Activated CD4-positive, alpha-beta T cell treated with anti-CD3 and anti-CD28 coated beads for 36 hours (primary cell): Measurements from ENCODE around the gene PIM3. TPM values are rescaled to one million over a fixed set of nuclear protein-coding genes. Genes with fewer than 3 reads are reported as not detected.

Experiments
- ATAC-seq: fragments of 200-7000 bp; cut with Tn5 transposase; one replicate; pipeline ENCODE4 v1.10.0; 2021; ENCODE audit warnings: mild to moderate bottlenecking, moderate library complexity
- CTCF ChIA-PET: fragments of 350-600 bp; sonication (Branson Sonifier 250); formaldehyde crosslinking; loops from one replicate; lab custom pipeline; 2021; ENCODE audit warnings: antibody characterized with exemption; lab: Charles Lee
- POLR2A ChIA-PET: fragments of 350-600 bp; sonication (Branson Sonifier 250); formaldehyde crosslinking; loops from one replicate; lab custom pipeline; 2021; ENCODE audit warnings: antibody characterized with exemption, inconsistent platforms; lab: Charles Lee
- DNase-seq: peaks from one replicate; pipeline ENCODE4 v3.0.0-alpha.2; 2020
- H3K27ac Mint-ChIP-seq: one replicate; pipeline ENCODE4 v1.8.0; 2021; ENCODE audit warnings: mixed read lengths
- H3K27me3 Mint-ChIP-seq: one replicate; pipeline ENCODE4 v1.8.0; 2021; ENCODE audit warnings: mixed read lengths
- H3K36me3 Mint-ChIP-seq: one replicate; pipeline ENCODE4 v1.8.0; 2021; ENCODE audit warnings: low read depth, mixed read lengths
- H3K4me1 Mint-ChIP-seq: one replicate; pipeline ENCODE4 v1.8.0; 2021; ENCODE audit warnings: mixed read lengths
- H3K4me3 Mint-ChIP-seq: one replicate; pipeline ENCODE4 v1.8.0; 2021; ENCODE audit warnings: mild to moderate bottlenecking, moderate library complexity, mixed read lengths
- H3K9me3 Mint-ChIP-seq: one replicate; pipeline ENCODE4 v1.8.0; 2021; ENCODE audit warnings: low read depth, mixed read lengths
- intact Hi-C, 2 experiments: fragments of 100-400 bp; cut with DNase I in 1 of 2; cut with micrococcal nuclease in 1 of 2; formaldehyde crosslinking; loops; one replicate each; pipeline versions ENCODE4 v1.14.2 to v1.15.1; 2022 to 2024; cut with DNase I, micrococcal nuclease
- total RNA-seq, 2 experiments: library from RNA; stranded (reverse); gene quantifications; one replicate each; pipeline ENCODE4 v1.2.3, GENCODE V29; 2021

PIM3 gene
- total RNA-seq, 2 experiments from 2014 or later, result 127 to 165 TPM

GRCh38 chr22:49970528-49971231 lies 10.1 kb downstream of the PIM3 start:
- Mint-ChIP-seq H3K4me3 (no peak overlapping the region), H3K27me3 (no peaks in the 10 kb centered on the region), H3K4me1 (peaks cover 38% of the 10 kb centered on the region), H3K9me3 (peaks cover 4% of the 10 kb centered on the region), H3K36me3 (peaks cover 6% of the 10 kb centered on the region), H3K27ac (peak overlapping the region; percentile 93)
- ChIA-PET CTCF (interaction anchor here (0.7 to 1.3 kb wide), 2 partner anchors 38 to 60 kb away, joined by 3 to 4 read pairs; no protein-coding TSS in a partner anchor), POLR2A (interaction anchor here (0.5 to 2.5 kb wide), 4 partner anchors 8 to 650 kb away, joined by 3 to 21 read pairs (median 3); no protein-coding TSS in a partner anchor)
- ATAC-seq (peak; percentile 87), DNase-seq (peak; percentile 99)
- intact Hi-C loops, result loop anchor here (2.0 to 5.0 kb wide), 5 partner anchors 34 to 220 kb away; partner anchors contain the start of gene ZBED4 (in 1 of the 2)

DNA sequence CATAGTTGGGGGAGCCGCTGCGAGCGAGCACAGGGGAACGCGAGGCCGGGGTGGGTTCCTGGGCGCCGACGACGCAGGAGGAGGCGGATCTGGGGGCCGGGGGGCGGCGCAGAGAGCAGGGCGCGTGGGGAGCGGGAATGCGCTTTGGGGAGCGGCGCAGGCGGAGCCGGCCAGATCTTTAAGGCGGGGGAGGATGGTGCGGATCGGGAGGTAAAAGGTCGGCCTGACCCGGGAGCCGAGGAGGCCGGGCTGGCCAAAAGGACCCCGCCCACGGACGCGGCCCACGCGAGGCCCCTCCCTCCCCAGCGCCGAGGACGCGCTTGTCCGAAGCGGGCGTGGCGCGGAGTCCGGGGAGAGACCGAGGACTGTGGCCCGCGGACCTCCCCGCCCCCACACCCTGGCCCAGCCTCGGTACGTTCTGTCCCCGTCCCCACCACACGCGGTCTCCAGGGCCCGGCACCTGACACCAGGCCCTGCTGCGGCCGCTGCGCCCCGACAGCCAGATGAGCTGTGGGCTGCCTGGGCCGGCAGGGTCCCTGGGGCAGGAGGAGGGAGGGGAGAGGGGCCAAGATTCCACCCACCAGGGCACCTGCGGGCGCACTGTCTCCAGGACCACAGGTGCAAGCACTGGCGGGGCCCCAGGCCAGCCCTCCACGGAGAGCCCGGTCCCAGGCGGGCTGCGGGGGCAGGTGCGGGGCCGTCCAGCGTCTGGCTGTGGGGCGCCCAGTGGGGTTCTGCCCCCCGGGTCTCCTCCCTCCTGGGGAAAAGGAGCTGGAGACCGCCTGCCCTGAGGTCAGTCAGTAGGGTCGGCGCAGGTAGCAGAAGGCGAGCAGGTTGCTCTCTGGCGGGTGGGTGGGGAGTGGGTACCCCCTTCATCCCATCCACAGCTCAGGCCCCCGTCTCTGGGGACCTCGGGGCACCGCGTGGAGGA lies 10.9 kb downstream of the PIM3 start:
- Mint-ChIP-seq H3K9me3 (peaks cover 4% of the 10 kb centered on the region), H3K4me1 (peaks cover 38% of the 10 kb centered on the region), H3K27ac (peak overlapping the region; percentile 93), H3K4me3 (no peak overlapping the region), H3K36me3 (peaks cover 6% of the 10 kb centered on the region), H3K27me3 (no peaks in the 10 kb centered on the region)
- ATAC-seq (peak; percentile 49), DNase-seq (peak; percentile 90)
- intact Hi-C loops, result loop anchor here (2.0 to 5.0 kb wide), 5 partner anchors 35 to 219 kb away; partner anchors contain the start of gene ZBED4 (in 1 of the 2)
- POLR2A ChIA-PET, result interaction anchor here (0.6 to 2.5 kb wide), 6 partner anchors 9 to 649 kb away, joined by 3 to 21 read pairs (median 4); no protein-coding TSS in a partner anchor
- CTCF ChIA-PET, result interaction anchor here (0.6 to 1.3 kb wide), 4 partner anchors 10 to 59 kb away, joined by 3 to 5 read pairs (median 4); no protein-coding TSS in a partner anchor

DNA sequence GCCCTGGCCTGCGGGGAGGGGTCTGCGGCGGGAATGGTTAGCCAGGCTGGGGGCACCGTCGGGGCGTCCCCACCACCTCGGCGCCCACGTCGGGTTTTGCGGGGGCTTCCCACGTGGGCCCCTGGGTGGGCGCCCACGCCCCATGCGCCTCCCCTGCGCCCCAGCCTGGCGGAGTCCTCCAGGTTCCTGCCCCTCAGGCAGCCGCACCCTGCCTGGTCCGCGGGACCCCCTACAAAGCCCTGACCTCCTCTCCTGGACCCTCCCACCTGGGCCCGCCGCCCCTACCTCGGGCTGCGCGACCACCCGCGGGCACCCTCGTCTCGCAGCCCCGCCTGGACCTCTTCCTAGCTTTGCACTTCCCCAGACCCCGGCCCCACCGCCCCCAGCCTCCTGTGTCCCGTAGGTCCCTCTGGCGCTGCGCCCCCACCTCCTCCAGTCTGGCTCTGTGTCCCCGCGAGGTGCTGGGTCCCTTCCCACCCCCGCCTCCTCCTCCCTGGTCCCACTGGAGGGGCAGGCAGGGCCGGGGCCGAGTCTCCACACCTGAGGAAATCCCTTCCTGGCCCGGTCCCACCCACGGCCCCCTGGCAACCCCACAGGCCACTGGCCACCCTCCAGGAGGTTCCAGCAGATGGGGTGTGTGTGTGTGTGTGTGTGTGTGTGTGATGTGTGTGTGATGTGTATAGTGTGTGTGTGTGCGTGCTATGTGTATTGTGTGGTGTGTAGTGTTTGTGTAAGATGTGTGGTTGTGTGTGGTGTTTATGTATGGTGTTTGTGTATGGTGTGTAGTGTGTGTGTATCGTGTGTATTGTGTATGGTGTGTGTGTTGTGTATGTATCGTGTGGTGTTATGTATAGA lies 11.8 kb downstream of the PIM3 start:
- H3K27ac Mint-ChIP-seq, result no peak overlapping the region
- H3K9me3 Mint-ChIP-seq, result peaks cover 4% of the 10 kb centered on the region
- CTCF ChIA-PET, result interaction anchor here (0.6 to 0.8 kb wide), 2 partner anchors 11 to 42 kb away, joined by 3 to 5 read pairs; no protein-coding TSS in a partner anchor
- peaks cover 38% of the 10 kb centered on the region for H3K4me1 Mint-ChIP-seq
- no peak for ATAC-seq
- DNase-seq, result peak; percentile 62
- intact Hi-C loops, result loop anchor here in 1 of 2 experiments (5.0 kb wide), 1 partner anchor 205 kb away; no protein-coding TSS in a partner anchor
- no peaks in the 10 kb centered on the region for H3K27me3 Mint-ChIP-seq
- H3K4me3 Mint-ChIP-seq, result no peak overlapping the region
- POLR2A ChIA-PET, result interaction anchor here (0.6 to 2.5 kb wide), 4 partner anchors 10 to 120 kb away, joined by 4 to 21 read pairs (median 6); no protein-coding TSS in a partner anchor
- peaks cover 9% of the 10 kb centered on the region for H3K36me3 Mint-ChIP-seq

DNA sequence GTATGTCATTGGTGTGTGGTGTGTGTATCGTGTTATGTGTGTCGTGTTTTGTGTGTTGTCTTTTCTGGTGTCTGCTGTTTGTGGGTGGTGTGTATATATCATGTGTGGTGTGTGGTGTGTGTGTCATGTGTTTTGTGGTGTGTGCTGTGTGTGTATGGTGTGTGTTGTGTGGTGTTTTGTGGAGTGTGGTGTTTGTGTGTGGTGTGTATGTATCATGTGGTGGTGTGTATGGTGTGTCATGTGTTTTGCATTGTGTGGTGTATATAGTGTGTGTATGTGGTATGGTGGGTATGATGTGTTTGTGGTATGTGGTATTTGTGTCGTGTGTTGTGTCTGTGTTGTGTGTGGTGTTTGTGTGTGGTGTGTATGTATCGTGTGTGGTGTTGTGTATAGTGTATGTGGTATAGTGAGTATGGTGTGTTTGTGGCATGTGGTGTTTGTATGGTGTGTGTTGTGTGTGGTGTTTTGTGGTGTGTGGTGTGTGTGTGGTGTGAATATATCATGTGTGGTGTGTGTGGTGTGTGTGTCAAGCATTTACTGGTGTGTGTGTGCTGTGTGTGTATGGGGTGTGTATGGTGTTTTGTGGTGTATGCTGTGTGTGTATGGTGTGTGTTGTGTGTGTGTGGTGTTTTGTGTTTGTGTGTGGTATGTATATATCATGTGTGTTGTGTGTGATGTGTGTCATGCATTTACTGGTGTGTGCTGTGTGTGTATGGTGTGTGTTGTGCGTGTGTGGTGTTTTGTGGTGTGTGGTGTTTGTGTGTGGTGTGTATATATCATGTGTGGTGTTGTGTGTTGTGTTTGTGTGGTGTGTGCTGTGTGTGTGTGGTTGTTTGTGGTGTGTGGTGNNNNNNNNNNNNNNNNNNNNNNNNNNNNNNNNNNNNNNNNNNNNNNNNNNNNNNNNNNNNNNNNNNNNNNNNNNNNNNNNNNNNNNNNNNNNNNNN lies 12.7 kb downstream of the PIM3 start:
- Mint-ChIP-seq H3K4me1 (peaks cover 37% of the 10 kb centered on the region), H3K27ac (no peak overlapping the region), H3K27me3 (no peaks in the 10 kb centered on the region), H3K9me3 (peaks cover 4% of the 10 kb centered on the region), H3K36me3 (peaks cover 13% of the 10 kb centered on the region), H3K4me3 (no peak overlapping the region)
- intact Hi-C loops, result loop anchor here in 1 of 2 experiments (5.0 kb wide), 1 partner anchor 206 kb away; no protein-coding TSS in a partner anchor
- ATAC-seq, result no peak
- DNase-seq, result peak; percentile 21
- POLR2A ChIA-PET, result no interaction called here
- CTCF ChIA-PET, result no interaction called here

GRCh38 chr22:49975543-49976389 lies 15.2 kb downstream of the PIM3 start:
- Mint-ChIP-seq H3K4me1 (peaks cover 40% of the 10 kb centered on the region), H3K9me3 (peaks cover 15% of the 10 kb centered on the region), H3K27ac (peak overlapping the region; percentile 95), H3K36me3 (peaks cover 34% of the 10 kb centered on the region), H3K4me3 (peak overlapping the region; percentile 60), H3K27me3 (no peaks in the 10 kb centered on the region)
- intact Hi-C loops, result loop anchor here (2.0 to 5.0 kb wide), 5 partner anchors 13 to 557 kb away; partner anchors contain the start of gene TYMP (in 1 of the 2)
- DNase-seq (peak; percentile 82), ATAC-seq (peak; percentile 54)
- POLR2A ChIA-PET, result interaction anchor here (0.7 to 1.1 kb wide), 4 partner anchors 40 to 50 kb away, joined by 3 to 5 read pairs (median 3); no protein-coding TSS in a partner anchor
- CTCF ChIA-PET, result interaction anchor here (0.6 to 2.8 kb wide), 9 partner anchors 8 to 552 kb away, joined by 3 to 9 read pairs (median 3); no protein-coding TSS in a partner anchor

DNA sequence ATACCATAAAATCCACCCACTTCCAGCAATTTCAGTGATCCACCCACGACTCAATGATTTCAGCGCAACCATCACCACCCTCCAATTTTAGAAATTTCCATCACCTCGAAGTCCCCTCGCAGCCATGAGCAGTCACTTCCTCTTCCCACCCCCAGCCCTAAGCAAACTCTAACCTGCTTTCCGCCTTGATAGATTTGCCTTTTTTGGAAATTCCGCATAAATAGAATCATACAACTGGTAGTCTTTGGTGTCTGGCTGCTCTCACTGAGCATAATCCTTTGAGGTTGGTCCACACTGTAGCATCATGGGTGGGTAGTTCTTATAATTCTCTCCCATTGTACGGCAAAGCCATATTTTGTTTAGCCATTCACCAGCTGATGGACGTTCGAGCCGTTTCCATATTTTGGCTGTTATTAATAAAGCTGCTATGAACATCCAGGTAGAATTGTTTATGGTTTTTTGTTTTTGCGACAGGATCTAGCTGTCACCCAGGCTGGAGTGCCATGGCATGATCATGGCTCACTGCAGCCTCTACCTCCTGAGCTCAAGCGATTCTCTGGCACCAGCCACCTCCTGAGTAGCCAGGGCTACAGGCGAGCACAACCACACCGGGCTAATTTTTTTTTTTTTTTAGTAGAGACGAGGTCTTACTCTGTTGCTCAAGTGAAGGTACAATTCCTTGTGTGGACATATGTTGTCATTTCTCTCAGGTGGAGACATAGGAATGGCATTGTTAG lies 16.0 kb downstream of the PIM3 start:
- intact Hi-C loops, result loop anchor here (2.0 to 5.0 kb wide), 5 partner anchors 14 to 556 kb away; partner anchors contain the start of gene TYMP (in 1 of the 2)
- POLR2A ChIA-PET, result interaction anchor here (0.7 to 1.1 kb wide), 5 partner anchors 40 to 51 kb away, joined by 3 to 5 read pairs (median 3); no protein-coding TSS in a partner anchor
- peak; percentile 72 for ATAC-seq
- DNase-seq, result peak; percentile 82
- Mint-ChIP-seq H3K4me3 (peak overlapping the region; percentile 32), H3K4me1 (peaks cover 39% of the 10 kb centered on the region), H3K27me3 (no peaks in the 10 kb centered on the region), H3K9me3 (peaks cover 18% of the 10 kb centered on the region), H3K27ac (peak overlapping the region; percentile 90), H3K36me3 (peaks cover 36% of the 10 kb centered on the region)
- CTCF ChIA-PET, result interaction anchor here (0.6 to 2.8 kb wide), 9 partner anchors 9 to 551 kb away, joined by 3 to 9 read pairs (median 3); no protein-coding TSS in a partner anchor

DNA sequence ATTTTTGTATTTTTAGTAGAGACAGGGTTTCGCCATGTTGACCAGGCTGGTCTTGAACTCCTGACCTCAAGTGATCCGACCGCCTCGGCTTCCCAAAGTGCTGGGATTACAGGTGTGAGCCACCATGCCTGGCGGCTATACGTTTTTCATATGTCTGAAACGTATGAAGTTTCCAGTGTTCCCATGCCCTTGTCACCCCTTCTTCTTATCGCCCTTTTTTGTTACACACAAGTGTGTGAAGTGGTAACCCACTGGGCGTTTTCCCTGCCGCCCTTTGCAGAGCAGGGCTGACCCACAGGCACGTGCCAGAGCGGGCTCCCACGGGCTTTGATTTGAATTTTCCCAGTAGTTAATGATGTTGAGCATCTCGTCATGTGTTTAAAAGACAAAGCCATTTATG lies 17.0 kb downstream of the PIM3 start:
- ATAC-seq (no peak), DNase-seq (peak; percentile 7)
- peak overlapping the region; percentile 44 for H3K27ac Mint-ChIP-seq
- no peak overlapping the region for H3K4me3 Mint-ChIP-seq
- peaks cover 39% of the 10 kb centered on the region for H3K4me1 Mint-ChIP-seq
- POLR2A ChIA-PET, result interaction anchor here (0.7 kb wide), 2 partner anchors 50 to 52 kb away, joined by 3 to 5 read pairs; no protein-coding TSS in a partner anchor
- intact Hi-C loops, result loop anchor here (2.0 to 5.0 kb wide), 5 partner anchors 15 to 555 kb away; partner anchors contain the start of gene TYMP (in 1 of the 2)
- CTCF ChIA-PET, result interaction anchor here (2.8 kb wide), 1 partner anchor 53 kb away, joined by 9 read pairs; no protein-coding TSS in a partner anchor
- peaks cover 2% of the 10 kb centered on the region for H3K27me3 Mint-ChIP-seq
- H3K9me3 Mint-ChIP-seq, result peaks cover 20% of the 10 kb centered on the region
- peaks cover 40% of the 10 kb centered on the region for H3K36me3 Mint-ChIP-seq
